Breast epithelium (tissue), 3 donors: ENCODE data around the gene PLXND1.

Source experiments
- POLR2A ChIP-seq: fragments of 450-650 bp; IDR thresholded peaks from one replicate; pipeline ENCODE4 v1.6.1; 2016; ENCODE audit warnings: antibody characterized with exemption, mild to moderate bottlenecking, moderate library complexity
- TF ChIP-seq, protein P1 (sequence below), 3 donors: fragments of 450-650 bp; IDR thresholded peaks; one replicate each; pipeline ENCODE4 v1.5.1; 2016 to 2017; ENCODE audit warnings: antibody characterized with exemption in 3 of 3, mild to moderate bottlenecking in 3 of 3, moderate library complexity in 3 of 3

DNA sequence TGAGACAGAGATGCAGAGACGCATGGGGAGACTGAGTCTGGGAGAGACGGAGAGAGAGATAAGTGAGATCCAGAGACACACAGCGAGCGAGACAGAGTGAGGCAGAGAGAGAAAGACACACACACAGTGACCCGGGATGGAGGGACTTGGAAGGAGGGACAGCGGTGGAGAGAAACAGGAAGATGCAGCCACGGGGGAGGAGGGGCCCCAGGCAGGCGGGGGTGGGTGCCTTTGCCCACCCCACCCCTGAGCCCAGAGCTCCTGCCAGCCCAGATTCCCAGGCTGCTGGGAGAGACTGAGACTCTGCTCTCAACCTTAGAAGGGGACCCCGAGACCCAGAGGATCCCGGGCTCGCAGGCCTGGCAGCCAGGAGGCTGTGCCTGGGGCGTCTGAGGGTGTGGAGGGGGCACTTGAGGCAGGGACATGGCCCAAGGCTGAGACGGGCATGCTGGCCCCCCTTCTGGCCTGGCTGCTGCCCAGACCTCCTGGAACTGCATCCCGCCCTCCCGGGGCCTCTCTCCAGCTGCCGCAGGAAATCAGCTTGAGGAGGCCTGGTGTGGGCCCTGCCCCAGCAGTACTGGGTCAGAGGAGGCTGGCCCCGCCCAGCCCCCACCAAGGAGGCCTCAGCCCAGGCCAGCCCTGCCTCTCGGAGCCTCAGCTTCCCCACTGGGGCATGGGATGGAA, 45.4 kb downstream of the PLXND1 start:
- TF ChIP-seq, protein P1, sequence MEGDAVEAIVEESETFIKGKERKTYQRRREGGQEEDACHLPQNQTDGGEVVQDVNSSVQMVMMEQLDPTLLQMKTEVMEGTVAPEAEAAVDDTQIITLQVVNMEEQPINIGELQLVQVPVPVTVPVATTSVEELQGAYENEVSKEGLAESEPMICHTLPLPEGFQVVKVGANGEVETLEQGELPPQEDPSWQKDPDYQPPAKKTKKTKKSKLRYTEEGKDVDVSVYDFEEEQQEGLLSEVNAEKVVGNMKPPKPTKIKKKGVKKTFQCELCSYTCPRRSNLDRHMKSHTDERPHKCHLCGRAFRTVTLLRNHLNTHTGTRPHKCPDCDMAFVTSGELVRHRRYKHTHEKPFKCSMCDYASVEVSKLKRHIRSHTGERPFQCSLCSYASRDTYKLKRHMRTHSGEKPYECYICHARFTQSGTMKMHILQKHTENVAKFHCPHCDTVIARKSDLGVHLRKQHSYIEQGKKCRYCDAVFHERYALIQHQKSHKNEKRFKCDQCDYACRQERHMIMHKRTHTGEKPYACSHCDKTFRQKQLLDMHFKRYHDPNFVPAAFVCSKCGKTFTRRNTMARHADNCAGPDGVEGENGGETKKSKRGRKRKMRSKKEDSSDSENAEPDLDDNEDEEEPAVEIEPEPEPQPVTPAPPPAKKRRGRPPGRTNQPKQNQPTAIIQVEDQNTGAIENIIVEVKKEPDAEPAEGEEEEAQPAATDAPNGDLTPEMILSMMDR (IDR thresholded peaks at IDR 0.05), result no peak
- no peak for TF ChIP-seq POLR2A
